SU-DHL-6 (cell line): ENCODE data around the gene MERTK.

Experiments
- H2AFZ ChIP-seq: fragments of 200-600 bp; sonication (generic); 2 replicates; pipeline ENCODE4 v1.6.1; 2014; ENCODE audit warnings: low read depth, mild to moderate bottlenecking, moderate library complexity, mixed read lengths, antibody characterized with exemption, low read length; ENCODE audit not compliant: severe bottlenecking
- H3F3A ChIP-seq: fragments of 200-600 bp; shearing (Covaris generic); 2 replicates; pipeline ENCODE4 v1.6.0; 2016; ENCODE audit warnings: antibody characterized with exemption, mild to moderate bottlenecking; ENCODE audit not compliant: insufficient read depth
- H3K27ac ChIP-seq: fragments of 200-600 bp; sonication (generic); 2 replicates; pipeline ENCODE4 v1.5.1; 2016; ENCODE audit warnings: low read depth, mild to moderate bottlenecking, low read length, moderate library complexity, mixed read lengths
- H3K27me3 ChIP-seq: fragments of 200-600 bp; sonication (generic), shearing (Covaris generic); 2 replicates; pipeline ENCODE4 v1.6.0; 2014; ENCODE audit warnings: mild to moderate bottlenecking, low read length
- H3K36me3 ChIP-seq: fragments of 200-600 bp; sonication (generic); 2 replicates; pipeline ENCODE4 v1.6.1; 2014; ENCODE audit warnings: mild to moderate bottlenecking, low read length, mixed read lengths
- H3K4me2 ChIP-seq: fragments of 300-600, 200-600 bp; shearing (Covaris generic), sonication (generic); 2 replicates; pipeline ENCODE4 v1.6.0; 2014; ENCODE audit warnings: low read length, low read depth, mild to moderate bottlenecking; ENCODE audit not compliant: poor library complexity, severe bottlenecking
- H3K4me3 ChIP-seq: fragments of 200-600 bp; sonication (generic); 2 replicates; pipeline ENCODE4 v1.5.1; 2014; ENCODE audit warnings: antibody characterized with exemption, low read length, mild to moderate bottlenecking, mixed read lengths; ENCODE audit not compliant: insufficient read depth, poor library complexity, severe bottlenecking
- H3K79me2 ChIP-seq: fragments of 200-600 bp; sonication (generic); 2 replicates; pipeline ENCODE4 v1.6.1; 2014; ENCODE audit warnings: mild to moderate bottlenecking, low read length, moderate library complexity; ENCODE audit not compliant: insufficient read depth
- H3K9ac ChIP-seq: fragments of 200-600 bp; sonication (generic); 2 replicates; pipeline ENCODE4 v1.7.0; 2014; ENCODE audit warnings: mild to moderate bottlenecking, low read length
- H3K9me2 ChIP-seq: fragments of 200-600 bp; sonication (generic); replicated peaks from 2 replicates; pipeline ENCODE4 v1.6.1; 2014; ENCODE audit warnings: low read length; ENCODE audit not compliant: insufficient read depth
- H3K9me3 ChIP-seq: fragments of 200-600 bp; sonication (generic); 2 replicates; pipeline ENCODE4 v1.6.1; 2014; ENCODE audit warnings: low read length, mixed read lengths; ENCODE audit not compliant: insufficient read depth
- H4K20me1 ChIP-seq: fragments of 200-600 bp; sonication (generic); 2 replicates; pipeline ENCODE4 v1.6.1; 2014; ENCODE audit warnings: low read depth, mild to moderate bottlenecking, antibody characterized with exemption, low read length, moderate library complexity, mixed read lengths
- EZH2phosphoT487 ChIP-seq: fragments of 200-600 bp; sonication (generic), shearing (Covaris generic); conservative IDR thresholded peaks from 2 replicates; pipeline ENCODE4 v1.6.1; 2018; ENCODE audit warnings: mild to moderate bottlenecking, antibody characterized with exemption, low read length, moderate library complexity, mixed read lengths
- TF ChIP-seq, protein P1 (sequence below): fragments of 200-600 bp; sonication (generic); IDR thresholded peaks from one replicate; pipeline ENCODE4 v1.5.1; 2017; ENCODE audit warnings: antibody characterized with exemption, mild to moderate bottlenecking, low read length, moderate library complexity; ENCODE audit not compliant: insufficient read depth, poor library complexity, severe bottlenecking

Gene MERTK

DNA sequence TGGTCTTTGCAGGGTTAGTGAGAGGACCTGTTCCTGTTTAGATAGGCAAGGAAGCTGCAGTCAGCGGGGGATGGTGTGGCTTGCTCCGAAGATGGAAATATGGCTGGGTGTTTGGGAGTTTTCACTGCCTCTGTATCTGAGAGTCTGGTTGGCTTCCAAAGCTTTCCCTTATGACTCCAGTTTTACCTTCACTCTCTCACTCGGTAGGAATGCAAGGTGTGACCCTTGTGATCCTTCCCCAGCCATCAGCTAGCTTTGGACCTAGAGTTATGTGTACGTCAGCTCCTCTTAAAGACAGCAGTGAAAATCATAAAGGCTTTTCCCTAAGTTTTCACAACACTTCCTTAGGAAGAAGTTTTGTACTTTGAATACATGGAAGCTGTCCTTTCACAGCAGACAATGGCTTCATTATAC is 121.2 kb downstream of the MERTK start:
- no peaks in the 10 kb centered on the region for H3K79me2 ChIP-seq
- no peak overlapping the region for H2AFZ ChIP-seq
- no peak overlapping the region for H3K4me3 ChIP-seq
- no peaks in the 10 kb centered on the region for H3K9me3 ChIP-seq
- H3K9ac ChIP-seq, result no peak overlapping the region
- H3F3A ChIP-seq, result no peaks in the 10 kb centered on the region
- no peak overlapping the region for H3K27ac ChIP-seq
- H3K9me2 ChIP-seq, result no peaks in the 10 kb centered on the region
- H3K4me2 ChIP-seq, result no peak overlapping the region
- H3K27me3 ChIP-seq, result no peaks in the 10 kb centered on the region
- no peaks in the 10 kb centered on the region for H4K20me1 ChIP-seq
- no peaks in the 10 kb centered on the region for H3K36me3 ChIP-seq
- TF ChIP-seq EZH2phosphoT487, result no peak
- TF ChIP-seq, protein P1, sequence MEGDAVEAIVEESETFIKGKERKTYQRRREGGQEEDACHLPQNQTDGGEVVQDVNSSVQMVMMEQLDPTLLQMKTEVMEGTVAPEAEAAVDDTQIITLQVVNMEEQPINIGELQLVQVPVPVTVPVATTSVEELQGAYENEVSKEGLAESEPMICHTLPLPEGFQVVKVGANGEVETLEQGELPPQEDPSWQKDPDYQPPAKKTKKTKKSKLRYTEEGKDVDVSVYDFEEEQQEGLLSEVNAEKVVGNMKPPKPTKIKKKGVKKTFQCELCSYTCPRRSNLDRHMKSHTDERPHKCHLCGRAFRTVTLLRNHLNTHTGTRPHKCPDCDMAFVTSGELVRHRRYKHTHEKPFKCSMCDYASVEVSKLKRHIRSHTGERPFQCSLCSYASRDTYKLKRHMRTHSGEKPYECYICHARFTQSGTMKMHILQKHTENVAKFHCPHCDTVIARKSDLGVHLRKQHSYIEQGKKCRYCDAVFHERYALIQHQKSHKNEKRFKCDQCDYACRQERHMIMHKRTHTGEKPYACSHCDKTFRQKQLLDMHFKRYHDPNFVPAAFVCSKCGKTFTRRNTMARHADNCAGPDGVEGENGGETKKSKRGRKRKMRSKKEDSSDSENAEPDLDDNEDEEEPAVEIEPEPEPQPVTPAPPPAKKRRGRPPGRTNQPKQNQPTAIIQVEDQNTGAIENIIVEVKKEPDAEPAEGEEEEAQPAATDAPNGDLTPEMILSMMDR, result no peak

DNA sequence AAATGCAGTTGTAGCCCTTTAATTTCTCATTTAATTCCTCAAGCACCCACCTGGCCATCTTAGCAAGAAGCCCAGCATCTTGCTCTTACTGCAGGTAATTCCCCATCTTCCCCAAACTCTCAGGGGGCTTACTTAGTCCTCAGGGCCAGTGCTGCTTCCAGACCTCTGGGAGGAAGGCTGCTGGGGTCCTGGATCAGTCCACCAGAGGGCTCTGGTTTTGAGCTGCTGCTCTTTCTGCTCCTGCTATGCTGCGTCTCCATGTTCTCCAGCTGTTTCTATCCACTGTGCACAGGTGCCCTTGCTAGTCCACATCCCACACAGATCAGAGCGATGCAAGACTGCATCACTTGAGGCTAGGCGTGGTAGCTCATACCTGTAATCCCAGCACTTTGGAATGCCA is 122.2 kb downstream of the MERTK start:
- Histone ChIP-seq H3K79me2 (no peaks in the 10 kb centered on the region), H3K9ac (no peak overlapping the region), H3K9me2 (no peaks in the 10 kb centered on the region), H3K9me3 (no peaks in the 10 kb centered on the region), H3K27ac (no peak overlapping the region), H2AFZ (no peak overlapping the region), H3K36me3 (no peaks in the 10 kb centered on the region), H3K27me3 (no peaks in the 10 kb centered on the region), H3K4me2 (no peak overlapping the region), H4K20me1 (no peaks in the 10 kb centered on the region), H3F3A (no peaks in the 10 kb centered on the region), H3K4me3 (no peak overlapping the region)
- TF ChIP-seq, protein P1, result no peak
- TF ChIP-seq EZH2phosphoT487, result no peak

DNA sequence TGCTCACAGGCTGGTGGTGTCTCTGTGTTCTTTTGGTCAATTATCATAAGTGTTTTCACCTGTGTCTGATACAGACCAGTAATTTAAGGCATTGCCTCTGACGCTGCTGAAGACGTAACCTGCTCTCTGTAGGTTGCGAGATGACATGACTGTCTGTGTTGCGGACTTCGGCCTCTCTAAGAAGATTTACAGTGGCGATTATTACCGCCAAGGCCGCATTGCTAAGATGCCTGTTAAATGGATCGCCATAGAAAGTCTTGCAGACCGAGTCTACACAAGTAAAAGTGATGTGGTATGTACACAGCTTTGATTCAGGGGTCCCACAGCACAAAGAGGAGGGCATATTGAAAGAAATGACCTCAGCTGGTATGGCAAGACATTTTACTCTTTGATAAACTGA is 122.9 kb downstream of the MERTK start:
- Histone ChIP-seq H3K79me2 (no peaks in the 10 kb centered on the region), H3K27me3 (no peaks in the 10 kb centered on the region), H3K4me3 (no peak overlapping the region), H3K27ac (no peak overlapping the region), H3K4me2 (no peak overlapping the region), H3F3A (no peaks in the 10 kb centered on the region), H2AFZ (no peak overlapping the region), H3K9me3 (no peaks in the 10 kb centered on the region), H4K20me1 (no peaks in the 10 kb centered on the region), H3K9ac (no peak overlapping the region), H3K36me3 (no peaks in the 10 kb centered on the region), H3K9me2 (no peaks in the 10 kb centered on the region)
- no peak for TF ChIP-seq EZH2phosphoT487
- TF ChIP-seq, protein P1, result no peak
